ENCODE data around the gene PYGO2.

DNA sequence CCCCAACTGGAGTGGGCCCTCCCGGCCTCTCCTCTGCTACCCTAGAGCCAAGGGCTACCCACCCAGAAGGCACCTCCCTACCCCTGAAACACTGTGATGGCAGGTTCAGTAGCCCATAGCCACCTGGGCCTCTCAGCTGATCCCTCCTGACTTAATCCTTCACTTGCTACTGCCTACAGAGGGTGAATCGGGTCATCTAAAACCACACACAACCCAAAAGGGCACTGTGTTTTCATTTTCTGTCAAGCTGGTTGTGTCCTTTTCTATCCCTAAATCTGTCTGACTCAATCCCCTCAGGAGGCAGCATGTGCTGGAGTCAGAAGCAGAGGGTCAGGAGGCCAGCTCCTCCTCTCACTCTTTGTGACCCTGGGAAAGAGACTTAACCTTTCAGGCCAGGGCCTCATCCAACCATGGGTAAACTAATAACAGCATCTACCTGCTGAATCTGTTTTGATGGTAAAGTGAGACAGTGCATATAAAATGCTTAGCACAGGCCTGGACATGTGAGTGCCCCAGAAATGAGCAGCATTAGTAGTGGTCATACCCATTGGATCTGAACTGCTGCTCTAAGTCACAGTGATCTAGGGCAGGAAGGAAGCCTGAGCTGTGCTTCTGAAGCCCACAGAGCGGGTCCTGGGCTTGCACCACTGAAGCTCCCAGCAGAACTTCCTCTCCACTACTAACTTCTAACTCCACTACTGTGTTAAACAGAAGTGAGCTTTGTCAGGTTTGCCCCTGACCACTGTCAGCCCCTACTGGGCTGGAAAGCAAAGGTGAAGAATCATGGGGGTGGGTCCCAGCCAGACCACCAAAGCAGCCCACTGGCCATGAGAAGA lies 36.0 kb downstream of the PYGO2 start:
- TF ChIP-seq, protein P1, sequence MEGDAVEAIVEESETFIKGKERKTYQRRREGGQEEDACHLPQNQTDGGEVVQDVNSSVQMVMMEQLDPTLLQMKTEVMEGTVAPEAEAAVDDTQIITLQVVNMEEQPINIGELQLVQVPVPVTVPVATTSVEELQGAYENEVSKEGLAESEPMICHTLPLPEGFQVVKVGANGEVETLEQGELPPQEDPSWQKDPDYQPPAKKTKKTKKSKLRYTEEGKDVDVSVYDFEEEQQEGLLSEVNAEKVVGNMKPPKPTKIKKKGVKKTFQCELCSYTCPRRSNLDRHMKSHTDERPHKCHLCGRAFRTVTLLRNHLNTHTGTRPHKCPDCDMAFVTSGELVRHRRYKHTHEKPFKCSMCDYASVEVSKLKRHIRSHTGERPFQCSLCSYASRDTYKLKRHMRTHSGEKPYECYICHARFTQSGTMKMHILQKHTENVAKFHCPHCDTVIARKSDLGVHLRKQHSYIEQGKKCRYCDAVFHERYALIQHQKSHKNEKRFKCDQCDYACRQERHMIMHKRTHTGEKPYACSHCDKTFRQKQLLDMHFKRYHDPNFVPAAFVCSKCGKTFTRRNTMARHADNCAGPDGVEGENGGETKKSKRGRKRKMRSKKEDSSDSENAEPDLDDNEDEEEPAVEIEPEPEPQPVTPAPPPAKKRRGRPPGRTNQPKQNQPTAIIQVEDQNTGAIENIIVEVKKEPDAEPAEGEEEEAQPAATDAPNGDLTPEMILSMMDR (IDR thresholded peaks at IDR 0.05; ENCODE audit: insufficient read depth, low read length, poor library complexity, severe bottlenecking), result no peak
- no peak for TF ChIP-seq EZH2phosphoT487 (conservative IDR thresholded peaks at IDR 0.05; ENCODE audit: low read length)
